NCI-H2227 (cell line): Measurements from ENCODE around the gene CSNK2A1.
"Not testable (repeated sequence)": the region's sequence is repeated elsewhere in the genome, so short reads cannot be mapped to it uniquely, and the experiment has no call there.

Source experiments
- DNase-seq: peaks from one replicate; lab custom pipeline; 2025; ENCODE audit not compliant: unreplicated experiment; lab: John Stamatoyannopoulos, UW

The CSNK2A1 gene

GRCh38 chr20:535958-536357 is 7.6 kb downstream of the CSNK2A1 start:
- no peak for DNase-seq

GRCh38 chr20:533526-533925 is 10.1 kb downstream of the CSNK2A1 start:
- no peak for DNase-seq

GRCh38 chr20:532530-532929 is 11.1 kb downstream of the CSNK2A1 start:
- no peak for DNase-seq

DNA sequence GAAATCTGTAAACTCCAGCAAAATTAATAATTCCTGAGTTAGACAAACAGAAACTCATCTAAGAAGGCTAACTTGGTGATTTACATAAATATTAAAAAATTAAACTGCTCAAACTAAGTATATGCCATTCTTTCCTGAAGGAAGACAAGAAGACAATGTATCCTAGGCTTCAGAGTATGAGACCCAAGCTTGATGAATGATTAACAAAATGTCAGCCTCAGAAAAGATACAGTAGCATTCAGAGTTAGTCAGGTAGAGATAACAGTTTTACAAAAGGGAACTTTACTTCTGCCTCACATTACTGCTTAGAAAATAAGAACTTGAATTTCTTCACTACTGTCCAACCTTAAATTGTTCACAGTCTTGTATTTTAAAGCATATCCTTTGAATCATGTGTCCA is 12.0 kb downstream of the CSNK2A1 start:
- DNase-seq = no peak

DNA sequence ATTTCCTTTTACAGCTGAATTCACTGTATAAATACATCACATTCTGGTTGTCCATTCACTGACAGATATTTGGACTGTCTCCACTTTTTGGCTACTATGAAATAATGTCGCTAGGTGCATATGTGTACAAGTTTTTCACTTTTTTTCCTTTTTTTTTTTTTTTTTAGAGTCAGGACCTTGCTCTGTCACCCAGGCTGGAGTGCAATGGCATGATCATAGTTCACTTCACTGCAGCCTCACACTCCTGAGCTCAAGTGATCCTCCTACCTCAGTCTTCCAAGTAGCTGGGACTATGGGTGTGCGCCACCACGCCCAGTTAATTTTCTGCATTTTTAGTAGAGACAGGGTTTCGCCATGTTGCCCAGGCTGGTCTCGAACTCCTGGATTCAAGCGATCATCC is 13.3 kb downstream of the CSNK2A1 start:
- no peak for DNase-seq

GRCh38 chr20:528923-529604 is 14.5 kb downstream of the CSNK2A1 start:
- DNase-seq = no peak

- no peak for DNase-seq
Observed at GRCh38 chr20:527571-527886, 16.1 kb downstream of the CSNK2A1 start.

DNA sequence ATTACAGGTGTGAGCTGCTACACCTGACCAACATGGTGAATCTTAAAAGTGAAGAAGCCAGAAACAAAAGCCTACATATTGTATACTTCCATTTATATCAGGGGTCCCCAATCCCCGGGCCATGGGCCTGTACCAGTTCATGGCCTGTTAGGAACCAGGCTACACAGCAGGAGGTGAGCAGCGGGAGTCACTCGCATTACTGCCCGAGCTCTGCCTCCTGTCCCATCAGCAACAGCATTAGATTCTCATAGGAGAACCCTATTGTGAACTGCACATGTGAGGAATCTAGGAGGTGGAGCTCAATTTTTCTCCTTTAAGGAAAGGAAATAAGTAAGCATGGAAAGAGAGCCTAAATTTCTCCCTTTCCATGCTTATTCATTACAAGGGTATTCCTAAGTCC is 21.7 kb downstream of the CSNK2A1 start:
- DNase-seq = no peak

DNA sequence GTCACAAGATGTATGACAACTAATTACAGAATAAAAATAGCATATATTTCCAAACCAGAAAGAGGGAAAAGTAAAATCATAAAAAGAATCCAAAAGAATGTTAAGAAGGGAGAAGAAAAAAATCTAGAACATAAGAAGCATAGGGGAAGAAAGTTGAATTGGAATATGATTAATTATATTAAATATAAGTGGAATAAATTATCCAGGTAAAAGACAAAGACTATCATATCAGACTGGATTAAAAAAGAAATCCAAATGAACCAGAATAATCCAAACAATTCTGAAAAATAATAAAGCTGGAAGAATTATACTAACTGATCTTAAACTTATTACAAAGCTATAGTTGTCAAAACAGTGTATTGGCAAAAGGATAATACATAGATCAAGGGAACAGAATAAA is 23.6 kb downstream of the CSNK2A1 start:
- no peak for DNase-seq

- DNase-seq = no peak
Observed at GRCh38 chr20:517221-517620, 26.4 kb downstream of the CSNK2A1 start.

- DNase-seq = no peak
Observed at GRCh38 chr20:516799-517198, 26.8 kb downstream of the CSNK2A1 start.

GRCh38 chr20:515696-516095 is 27.9 kb downstream of the CSNK2A1 start:
- DNase-seq = no peak

GRCh38 chr20:513429-513828 is 30.2 kb downstream of the CSNK2A1 start:
- DNase-seq = no peak

- DNase-seq = not testable (repeated sequence)
Observed at GRCh38 chr20:510328-511057, 33.1 kb downstream of the CSNK2A1 start.

- not testable (repeated sequence) for DNase-seq
Observed at GRCh38 chr20:508364-508787, 35.2 kb downstream of the CSNK2A1 start.

DNA sequence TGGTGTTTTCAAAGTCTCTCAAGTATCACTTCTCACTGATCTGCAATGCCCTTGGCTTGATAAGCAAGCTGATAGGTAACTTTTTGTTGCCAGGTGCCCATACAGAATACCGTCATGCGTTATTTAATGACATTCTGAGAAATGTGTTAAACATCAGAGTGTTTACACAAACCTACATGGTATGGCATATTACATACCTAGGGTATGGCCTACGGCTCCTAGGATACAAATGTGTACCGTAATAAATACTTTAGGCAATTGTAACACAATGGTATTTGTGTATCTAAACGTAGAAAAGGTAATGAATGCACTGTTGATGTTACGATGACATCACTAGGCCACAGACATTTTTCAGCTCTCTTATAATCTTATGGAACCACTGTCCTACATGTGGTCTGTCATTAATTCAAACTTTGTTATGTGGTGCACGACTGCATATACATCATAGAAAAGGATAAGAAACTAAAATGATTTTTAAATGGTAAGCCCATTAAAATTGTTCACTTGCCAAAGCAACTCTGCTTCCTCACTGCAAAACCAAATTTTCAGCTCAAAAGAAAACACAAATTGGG is 35.7 kb downstream of the CSNK2A1 start:
- DNase-seq = no peak

GRCh38 chr20:507006-507758 is 36.4 kb downstream of the CSNK2A1 start:
- no peak for DNase-seq

DNA sequence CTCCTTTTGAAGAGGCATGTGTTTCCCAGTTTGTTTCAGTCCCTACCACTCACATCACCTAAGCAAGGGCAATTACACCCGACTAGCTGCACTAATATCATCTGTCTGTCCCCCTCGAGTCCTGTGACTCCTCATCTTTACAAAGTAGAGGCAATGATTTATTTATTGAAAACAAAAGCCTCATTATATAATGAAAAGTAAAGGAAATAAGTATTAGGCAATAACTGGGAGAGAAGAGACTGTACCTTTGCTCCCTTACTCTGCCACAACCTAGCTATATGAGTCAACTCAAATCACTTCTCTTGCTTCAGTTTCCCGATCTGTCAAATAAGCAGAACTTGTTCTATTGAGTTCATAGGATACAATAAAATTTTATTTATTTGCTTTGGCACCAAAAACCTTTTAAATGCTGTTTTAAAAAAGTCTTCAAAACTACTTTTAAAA is 38.9 kb downstream of the CSNK2A1 start:
- DNase-seq = no peak

DNA sequence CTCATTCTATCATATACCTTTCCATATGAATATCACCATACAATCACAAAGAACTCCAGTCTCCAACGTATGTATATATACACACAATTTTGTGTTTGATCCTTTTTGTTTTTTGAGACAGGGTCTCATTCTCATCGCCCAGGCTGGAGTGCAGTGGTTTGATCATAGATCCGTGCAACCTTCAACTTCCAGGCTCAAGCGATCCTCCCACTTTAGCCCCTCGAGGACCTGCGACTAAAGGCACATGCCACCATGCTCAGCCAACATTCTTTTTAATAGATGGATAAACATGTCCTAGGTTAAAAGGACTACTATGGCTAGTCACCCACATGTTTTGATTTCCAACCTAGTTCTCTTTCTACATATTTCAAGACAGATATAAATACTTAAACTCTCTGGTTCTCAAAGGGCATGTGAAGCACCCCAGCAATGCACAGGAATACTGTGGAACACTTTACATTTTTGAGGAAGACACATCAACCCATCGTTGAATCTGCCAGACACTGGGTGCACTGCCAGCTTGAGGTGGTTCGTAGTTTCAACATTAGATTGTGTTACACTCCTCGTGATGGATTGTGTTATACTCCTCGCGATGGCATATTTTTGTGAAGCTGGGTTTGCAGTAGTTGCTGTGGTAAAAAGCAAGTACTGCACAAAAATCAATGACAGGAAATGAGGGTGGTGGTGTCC is 40.4 kb downstream of the CSNK2A1 start:
- DNase-seq = no peak

DNA sequence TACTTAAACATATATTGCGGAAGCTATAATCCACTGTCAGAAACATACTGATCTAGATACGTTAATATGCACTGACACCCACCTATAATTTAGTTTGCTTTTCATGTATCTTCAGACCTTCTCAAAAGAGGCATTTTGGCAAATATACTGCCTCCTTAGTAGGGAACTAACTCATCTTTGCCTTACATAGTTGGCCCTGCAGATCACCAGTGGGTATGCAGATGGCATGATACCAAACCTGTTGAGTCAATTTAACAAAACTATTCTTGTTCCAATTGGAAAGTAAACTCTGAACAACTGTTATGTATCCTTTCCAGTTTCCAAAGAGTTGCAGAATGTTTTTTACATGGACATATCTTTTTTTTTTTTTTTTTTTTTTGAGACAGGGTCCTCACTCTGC is 45.6 kb downstream of the CSNK2A1 start:
- no peak for DNase-seq

DNA sequence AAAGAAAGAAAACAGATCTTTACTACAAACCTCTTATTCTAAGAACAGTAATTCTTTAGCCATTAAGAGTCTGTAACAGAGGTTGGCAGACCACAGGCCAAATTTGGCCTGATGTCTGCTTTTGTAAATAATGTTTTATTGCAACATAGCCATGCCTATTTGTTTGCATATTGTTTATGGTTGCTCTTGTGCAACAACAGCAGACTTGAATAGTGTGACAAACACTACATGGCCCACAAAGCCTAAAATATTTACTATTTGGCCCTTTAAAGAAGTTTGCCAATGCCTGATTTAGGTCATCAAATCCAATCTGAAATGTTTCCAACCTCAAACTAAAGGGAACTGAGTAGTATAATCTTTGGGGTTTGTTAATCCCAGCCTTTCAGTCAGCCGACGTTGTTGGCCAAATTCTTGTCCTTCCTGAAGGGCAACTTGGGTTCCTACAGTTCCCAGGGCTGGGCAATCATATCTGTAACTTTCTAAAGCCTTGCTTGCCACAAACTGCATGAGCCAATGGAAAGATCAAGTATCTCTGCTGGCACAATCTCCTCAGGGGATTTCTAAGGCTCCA is 47.4 kb downstream of the CSNK2A1 start:
- no peak for DNase-seq
